ENCODE results near the gene SMIM30.

- TF ChIP-seq POLR2AphosphoS5 (IDR thresholded peaks at IDR 0.05; ENCODE audit: low read depth, low read length) (no peak), JUND (IDR thresholded peaks at IDR 0.05; ENCODE audit: low read length) (no peak)
- TF ChIP-seq, protein P1, sequence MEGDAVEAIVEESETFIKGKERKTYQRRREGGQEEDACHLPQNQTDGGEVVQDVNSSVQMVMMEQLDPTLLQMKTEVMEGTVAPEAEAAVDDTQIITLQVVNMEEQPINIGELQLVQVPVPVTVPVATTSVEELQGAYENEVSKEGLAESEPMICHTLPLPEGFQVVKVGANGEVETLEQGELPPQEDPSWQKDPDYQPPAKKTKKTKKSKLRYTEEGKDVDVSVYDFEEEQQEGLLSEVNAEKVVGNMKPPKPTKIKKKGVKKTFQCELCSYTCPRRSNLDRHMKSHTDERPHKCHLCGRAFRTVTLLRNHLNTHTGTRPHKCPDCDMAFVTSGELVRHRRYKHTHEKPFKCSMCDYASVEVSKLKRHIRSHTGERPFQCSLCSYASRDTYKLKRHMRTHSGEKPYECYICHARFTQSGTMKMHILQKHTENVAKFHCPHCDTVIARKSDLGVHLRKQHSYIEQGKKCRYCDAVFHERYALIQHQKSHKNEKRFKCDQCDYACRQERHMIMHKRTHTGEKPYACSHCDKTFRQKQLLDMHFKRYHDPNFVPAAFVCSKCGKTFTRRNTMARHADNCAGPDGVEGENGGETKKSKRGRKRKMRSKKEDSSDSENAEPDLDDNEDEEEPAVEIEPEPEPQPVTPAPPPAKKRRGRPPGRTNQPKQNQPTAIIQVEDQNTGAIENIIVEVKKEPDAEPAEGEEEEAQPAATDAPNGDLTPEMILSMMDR (IDR thresholded peaks at IDR 0.05; ENCODE audit: control extremely low read depth in 1 of 3, insufficient read depth in 1 of 3, low read depth in 1 of 3, low read length in 3 of 3) = no peak
Measured at GRCh38 chr7:113144817-113145216, 26.5 kb upstream of the SMIM30 start.

Measured in H1 (cell line).